HepG2 (cell line): Measurements from ENCODE around the gene BORCS5. TPM values are rescaled to one million over a fixed set of nuclear protein-coding genes. Genes with fewer than 3 reads are reported as not detected.
A peak's percentile ranks its signal among the peaks of the same experiment; 100 is the strongest.

ENCODE experiments used
- AHR ChIP-seq: IDR thresholded peaks from 2 replicates; pipeline ENCODE4 v1.6.1; 2018; ENCODE audit warnings: missing genetic modification reagents, missing compliant biosample characterization
- CEBPB ChIP-seq: IDR thresholded peaks from 2 replicates; pipeline ENCODE4 v1.6.1; 2011; ENCODE audit warnings: low read depth, low read length, improper control_type of control experiment, borderline replicate concordance
- DNMT1 ChIP-seq: sonication (generic); formaldehyde crosslinking; IDR thresholded peaks from 2 replicates; pipeline ENCODE4 v1.5.1; 2020; ENCODE audit warnings: mild to moderate bottlenecking, missing genetic modification reagents
- ELF4 ChIP-seq: sonication (generic); formaldehyde crosslinking; IDR thresholded peaks from 2 replicates; pipeline ENCODE4 v1.5.0; 2020; ENCODE audit warnings: missing genetic modification reagents, mild to moderate bottlenecking, moderate library complexity, borderline replicate concordance
- FIP1L1 ChIP-seq: fragments of 200-400 bp; formaldehyde crosslinking; IDR thresholded peaks from 2 replicates; pipeline ENCODE4 v1.6.1; 2018; ENCODE audit warnings: low read depth, mild to moderate bottlenecking, low read length, moderate library complexity, borderline replicate concordance; ENCODE audit not compliant: insufficient read depth
- GFI1 ChIP-seq: sonication (generic); formaldehyde crosslinking; IDR thresholded peaks from 2 replicates; pipeline ENCODE4 v1.5.0; 2020; ENCODE audit warnings: missing genetic modification reagents, mild to moderate bottlenecking, borderline replicate concordance
- HMG20A ChIP-seq: IDR thresholded peaks from 2 replicates; pipeline ENCODE4 v1.6.1; 2016; ENCODE audit warnings: borderline replicate concordance
- HNRNPL ChIP-seq: fragments of 200-400 bp; formaldehyde crosslinking; IDR thresholded peaks from 2 replicates; pipeline ENCODE4 v1.6.1; 2017; ENCODE audit warnings: mild to moderate bottlenecking, low read depth, low read length
- HOXA5 ChIP-seq: sonication (generic); formaldehyde crosslinking; IDR thresholded peaks from 2 replicates; pipeline ENCODE4 v1.4.0; 2020; ENCODE audit warnings: missing genetic modification reagents
- IRX3 ChIP-seq: sonication (generic); formaldehyde crosslinking; IDR thresholded peaks from 2 replicates; pipeline ENCODE4 v1.8.1; 2023; ENCODE audit warnings: mild to moderate bottlenecking, low read depth, missing genetic modification reagents, borderline replicate concordance
- KLF12 ChIP-seq: sonication (generic); formaldehyde crosslinking; IDR thresholded peaks from 2 replicates; pipeline ENCODE4 v1.4.0; 2020; ENCODE audit warnings: missing genetic modification reagents, borderline replicate concordance
- LRRFIP1 ChIP-seq: sonication (generic); formaldehyde crosslinking; conservative IDR thresholded peaks from 2 replicates; pipeline ENCODE4 v1.4.0; 2020; ENCODE audit warnings: missing genetic modification reagents
- NFKBIZ ChIP-seq: IDR thresholded peaks from 2 replicates; pipeline ENCODE4 v1.6.1; 2018; ENCODE audit warnings: missing genetic modification reagents, missing compliant biosample characterization
- RCOR2 ChIP-seq: IDR thresholded peaks from 2 replicates; pipeline ENCODE4 v1.6.1; 2016; ENCODE audit warnings: missing biosample characterization, missing genetic modification reagents
- REL ChIP-seq: sonication (generic); formaldehyde crosslinking; conservative IDR thresholded peaks from 2 replicates; pipeline ENCODE4 v1.8.0; 2022; ENCODE audit warnings: mild to moderate bottlenecking, missing genetic modification reagents, moderate library complexity
- REXO4 ChIP-seq: sonication (generic); formaldehyde crosslinking; IDR thresholded peaks from 2 replicates; pipeline ENCODE4 v1.8.0; 2022; ENCODE audit warnings: missing genetic modification reagents, mild to moderate bottlenecking, borderline replicate concordance
- SMARCE1 ChIP-seq: fragments of 450-650 bp; IDR thresholded peaks from 2 replicates; pipeline ENCODE4 v1.6.1; 2017; ENCODE audit warnings: borderline replicate concordance
- TFDP1 ChIP-seq: IDR thresholded peaks from 2 replicates; pipeline ENCODE4 v1.6.1; 2016; ENCODE audit warnings: missing compliant biosample characterization, missing genetic modification reagents, borderline replicate concordance
- U2AF2 ChIP-seq: fragments of 200-400 bp; formaldehyde crosslinking; IDR thresholded peaks from 2 replicates; pipeline ENCODE4 v1.6.1; 2017; ENCODE audit warnings: low read depth, mild to moderate bottlenecking, low read length
- ZNF12 ChIP-seq: sonication (generic); formaldehyde crosslinking; IDR thresholded peaks from 2 replicates; pipeline ENCODE4 v1.5.0; 2020; ENCODE audit warnings: missing genetic modification reagents
- ZNF282 ChIP-seq: fragments of 450-650 bp; IDR thresholded peaks from 2 replicates; pipeline ENCODE4 v1.6.1; 2018; ENCODE audit not compliant: partially characterized antibody
- ZNF530 ChIP-seq: sonication (generic); formaldehyde crosslinking; IDR thresholded peaks from 2 replicates; pipeline ENCODE4 v1.5.0; 2020; ENCODE audit warnings: low read depth, mild to moderate bottlenecking, missing genetic modification reagents
- polyA plus RNA-seq, 8 experiments: library from polyadenylated mRNA; depleted of rRNA in 3 of 8; stranded (reverse) in 7 of 8; unstranded in 1 of 8; fragments of >200 nt; fragmentation: Illumina TruSeq in 4 of 8; extraction: Trizol in 4 of 8; gene quantifications; 2 replicates each; pipeline versions ENCODE4 v1.2.1 to v1.2.3, GENCODE V29; 2011 to 2016; ENCODE audit warnings: low read depth in 4 of 8, missing spikeins in 1 of 8, mixed read lengths in 1 of 8; ENCODE audit not compliant: insufficient read depth in 1 of 8
- total RNA-seq, 5 experiments: library from RNA; depleted of rRNA; stranded (reverse); fragments of >200 nt; fragmentation: Illumina TruSeq; extraction: Trizol; gene quantifications; 2 replicates each; pipeline ENCODE4 v1.2.3, GENCODE V29; 2016; ENCODE audit warnings: low read depth in 1 of 5
- TF ChIP-seq, protein P1 (sequence below): sonication (generic); formaldehyde crosslinking; IDR thresholded peaks from 2 replicates; pipeline ENCODE4 v1.4.0; 2020; ENCODE audit warnings: mild to moderate bottlenecking, missing genetic modification reagents

Gene BORCS5
- total and polyA plus RNA-seq, 2 of the 13 experiments (the other 11 are each of a cell fraction or from before 2014, with no cell fraction given) = 3.9 to 4.7 TPM

DNA sequence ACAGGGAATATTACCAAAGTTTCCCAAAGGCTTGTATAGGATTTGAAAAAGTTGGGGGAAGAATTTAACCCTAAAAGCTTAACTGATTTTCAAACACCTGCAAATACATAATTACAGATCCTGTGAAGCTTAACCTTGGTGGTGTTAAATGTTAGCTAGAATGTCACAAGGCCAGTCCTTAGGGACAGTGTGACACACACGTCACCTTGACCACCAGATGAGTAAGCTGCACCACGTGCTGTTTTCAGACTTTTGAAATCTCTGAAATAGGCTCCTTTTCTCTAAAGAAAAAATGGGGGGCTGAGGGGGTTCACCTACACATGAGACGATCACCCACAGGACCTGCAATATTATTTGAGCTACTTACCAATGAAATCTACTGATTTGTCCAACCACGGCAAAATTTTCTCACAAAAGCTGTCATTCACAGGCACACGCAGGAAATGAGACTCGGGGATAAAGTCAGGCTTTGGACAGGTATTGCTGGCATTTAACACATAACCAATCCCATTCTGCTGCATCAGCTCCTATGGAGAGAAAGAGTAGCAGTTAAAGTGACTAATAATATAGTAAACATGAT, 129.9 kb downstream of the BORCS5 start (continued):
- TF ChIP-seq TFDP1 (CRISPR knock-in tag) (peak; percentile 51; the same call in 1 of the 2 replicates), ZNF282 (no peak), FIP1L1 (no peak), HNRNPL (no peak), AHR (CRISPR knock-in tag) (no peak), LRRFIP1 (CRISPR knock-in tag) (no peak), ZNF530 (CRISPR knock-in tag) (no peak), REL (CRISPR knock-in tag) (no peak), DNMT1 (CRISPR knock-in tag) (no peak), U2AF2 (no peak), CEBPB (no peak), ZNF12 (CRISPR knock-in tag) (no peak), HMG20A (CRISPR knock-in tag) (no peak), REXO4 (no peak), KLF12 (CRISPR knock-in tag) (no peak), RCOR2 (CRISPR knock-in tag) (0 out of 2 replicates have a peak, but pooled peaks have one; percentile 32), SMARCE1 (no peak), HOXA5 (no peak), ELF4 (0 out of 2 replicates have a peak, but pooled peaks have one; percentile 23), IRX3 (CRISPR knock-in tag) (no peak), GFI1 (no peak; the same call in 1 of the 2 replicates), NFKBIZ (CRISPR knock-in tag) (no peak)
- TF ChIP-seq, protein P1, sequence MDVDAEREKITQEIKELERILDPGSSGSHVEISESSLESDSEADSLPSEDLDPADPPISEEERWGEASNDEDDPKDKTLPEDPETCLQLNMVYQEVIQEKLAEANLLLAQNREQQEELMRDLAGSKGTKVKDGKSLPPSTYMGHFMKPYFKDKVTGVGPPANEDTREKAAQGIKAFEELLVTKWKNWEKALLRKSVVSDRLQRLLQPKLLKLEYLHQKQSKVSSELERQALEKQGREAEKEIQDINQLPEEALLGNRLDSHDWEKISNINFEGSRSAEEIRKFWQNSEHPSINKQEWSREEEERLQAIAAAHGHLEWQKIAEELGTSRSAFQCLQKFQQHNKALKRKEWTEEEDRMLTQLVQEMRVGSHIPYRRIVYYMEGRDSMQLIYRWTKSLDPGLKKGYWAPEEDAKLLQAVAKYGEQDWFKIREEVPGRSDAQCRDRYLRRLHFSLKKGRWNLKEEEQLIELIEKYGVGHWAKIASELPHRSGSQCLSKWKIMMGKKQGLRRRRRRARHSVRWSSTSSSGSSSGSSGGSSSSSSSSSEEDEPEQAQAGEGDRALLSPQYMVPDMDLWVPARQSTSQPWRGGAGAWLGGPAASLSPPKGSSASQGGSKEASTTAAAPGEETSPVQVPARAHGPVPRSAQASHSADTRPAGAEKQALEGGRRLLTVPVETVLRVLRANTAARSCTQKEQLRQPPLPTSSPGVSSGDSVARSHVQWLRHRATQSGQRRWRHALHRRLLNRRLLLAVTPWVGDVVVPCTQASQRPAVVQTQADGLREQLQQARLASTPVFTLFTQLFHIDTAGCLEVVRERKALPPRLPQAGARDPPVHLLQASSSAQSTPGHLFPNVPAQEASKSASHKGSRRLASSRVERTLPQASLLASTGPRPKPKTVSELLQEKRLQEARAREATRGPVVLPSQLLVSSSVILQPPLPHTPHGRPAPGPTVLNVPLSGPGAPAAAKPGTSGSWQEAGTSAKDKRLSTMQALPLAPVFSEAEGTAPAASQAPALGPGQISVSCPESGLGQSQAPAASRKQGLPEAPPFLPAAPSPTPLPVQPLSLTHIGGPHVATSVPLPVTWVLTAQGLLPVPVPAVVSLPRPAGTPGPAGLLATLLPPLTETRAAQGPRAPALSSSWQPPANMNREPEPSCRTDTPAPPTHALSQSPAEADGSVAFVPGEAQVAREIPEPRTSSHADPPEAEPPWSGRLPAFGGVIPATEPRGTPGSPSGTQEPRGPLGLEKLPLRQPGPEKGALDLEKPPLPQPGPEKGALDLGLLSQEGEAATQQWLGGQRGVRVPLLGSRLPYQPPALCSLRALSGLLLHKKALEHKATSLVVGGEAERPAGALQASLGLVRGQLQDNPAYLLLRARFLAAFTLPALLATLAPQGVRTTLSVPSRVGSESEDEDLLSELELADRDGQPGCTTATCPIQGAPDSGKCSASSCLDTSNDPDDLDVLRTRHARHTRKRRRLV = no peak
